Thyroid gland (tissue), 4 donors: ENCODE data around the gene SAMD11. TPM values are rescaled to one million over a fixed set of nuclear protein-coding genes. Genes with fewer than 3 reads are reported as not detected.

Experiments used
- DNase-seq, 2 donors: peaks; one replicate each; pipeline ENCODE4 v3.0.0-alpha.2; 2019
- H3K27ac ChIP-seq, 3 donors: fragments of 200-600 bp; sonication (generic); 1 replicate in 2 of 3; 2 replicates in 1 of 3; pipeline ENCODE4 v1.5.1; 2016 to 2019; ENCODE audit warnings: mild to moderate bottlenecking in 1 of 3, moderate library complexity in 1 of 3
- H3K27me3 ChIP-seq: fragments of 200-600 bp; sonication (generic); one replicate; pipeline ENCODE4 v1.5.1; 2019
- H3K36me3 ChIP-seq, 2 donors: fragments of 200-600 bp; sonication (generic); one replicate each; pipeline ENCODE4 v1.5.1; 2016 to 2019
- H3K4me1 ChIP-seq, 2 donors: fragments of 200-600 bp; sonication (generic); one replicate each; pipeline ENCODE4 v1.5.1; 2017 to 2019
- H3K4me3 ChIP-seq, 3 donors: fragments of 200-600 bp; sonication (generic); replicated peaks in 1 of 3; 1 replicate in 2 of 3; 2 replicates in 1 of 3; pipeline ENCODE4 v1.5.1; 2016; ENCODE audit warnings: mild to moderate bottlenecking in 1 of 3
- H3K9me3 ChIP-seq: fragments of 200-600 bp; sonication (generic); one replicate; pipeline ENCODE4 v1.5.1; 2017
- CTCF ChIP-seq, 6 experiments: fragments of 200-600 bp in 3 of 6; fragments of 450-650 bp in 3 of 6; sonication (generic) in 3 of 6; IDR thresholded peaks; one replicate each; pipeline ENCODE4 v1.5.1; 2016 to 2019; ENCODE audit warnings: antibody characterized with exemption in 6 of 6, mild to moderate bottlenecking in 2 of 6, inconsistent platforms in 1 of 6, moderate library complexity in 1 of 6
- POLR2A ChIP-seq, 2 donors: fragments of 450-650 bp; IDR thresholded peaks; one replicate each; pipeline ENCODE4 v1.6.1; 2017; ENCODE audit warnings: antibody characterized with exemption in 2 of 2, mild to moderate bottlenecking in 2 of 2, moderate library complexity in 1 of 2
- WGBS, 2 donors: methylation state at CpG; one replicate each; pipeline ENCODE4 v1.1.5; 2017; 5-methylcytosine and 5-hydroxymethylcytosine counted together
- intact Hi-C: fragments of 100-400 bp; cut with DNase I; formaldehyde crosslinking; loops from one replicate; pipeline ENCODE4 v1.15.1; 2023
- total RNA-seq, 4 donors: library from RNA; depleted of rRNA; stranded (reverse); fragments of >200 nt; gene quantifications; one replicate each; pipeline ENCODE4 v1.2.3, GENCODE V29; 2016

SAMD11 gene
- total RNA-seq, 4 donors from 2014 or later, result 4.1 to 11.2 (median 6.3) TPM

DNA sequence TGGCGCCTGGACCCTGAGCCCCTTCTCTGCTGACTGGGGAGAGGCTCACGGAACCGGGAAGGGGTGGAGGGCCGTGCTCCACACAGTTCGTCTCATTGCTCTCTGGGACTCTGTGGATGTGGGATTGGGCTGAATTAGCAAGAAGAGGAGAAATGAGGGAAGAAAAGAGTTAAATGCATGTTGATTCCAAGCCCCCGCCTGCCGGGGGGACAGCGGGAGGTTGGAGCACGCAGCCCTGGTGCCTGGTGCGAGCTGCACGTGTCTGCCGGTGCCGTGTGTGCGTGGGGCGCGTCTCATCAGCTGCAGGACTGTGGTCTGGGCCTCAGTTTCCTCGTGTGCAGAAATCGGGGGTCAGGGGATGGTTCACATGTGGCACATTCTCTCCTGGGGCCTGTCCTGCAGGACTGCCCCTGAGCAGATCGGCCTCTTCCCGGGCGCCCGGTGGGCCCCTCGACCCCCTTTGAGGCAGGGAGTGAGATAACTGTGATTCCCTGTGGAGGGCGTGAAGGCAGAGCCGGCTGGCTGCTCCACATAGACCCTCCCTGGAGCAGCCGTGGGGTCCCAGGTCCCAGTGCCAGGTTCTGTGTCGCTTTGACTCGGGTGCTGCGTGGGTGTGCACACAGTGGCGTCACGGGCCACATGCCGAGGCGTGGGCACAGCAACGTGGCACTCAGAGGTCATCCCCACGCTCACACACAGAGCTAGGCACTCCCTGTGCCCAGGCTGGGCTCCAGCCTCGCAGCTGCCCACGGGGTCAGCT, 11.4 kb downstream of the SAMD11 start:
- no peaks in the 10 kb centered on the region for H3K36me3 ChIP-seq
- no peak overlapping the region for H3K27ac ChIP-seq
- H3K9me3 ChIP-seq, result no peaks in the 10 kb centered on the region
- H3K4me3 ChIP-seq, result no peak overlapping the region
- intact Hi-C loops, result no loop called here
- no peaks in the 10 kb centered on the region for H3K27me3 ChIP-seq
- TF ChIP-seq POLR2A (IDR thresholded peaks at IDR 0.05), result no peak
- TF ChIP-seq CTCF (IDR thresholded peaks at IDR 0.05), result no peak
- peaks cover 9 to 45% of the 10 kb centered on the region in 2 donors for H3K4me1 ChIP-seq
- 17 to 29% methylated on average over 20 to 35 of the region's 37 CpGs for WGBS, 2 donors
- DNase-seq, result no peak

- H3K9me3 ChIP-seq, result no peaks in the 10 kb centered on the region
- no peaks in the 10 kb centered on the region for H3K27me3 ChIP-seq
- H3K4me3 ChIP-seq, result no peak overlapping the region
- peaks cover 14 to 50% of the 10 kb centered on the region in 2 donors for H3K4me1 ChIP-seq
- TF ChIP-seq POLR2A (IDR thresholded peaks at IDR 0.05) (no peak), CTCF (IDR thresholded peaks at IDR 0.05) (no peak)
- WGBS, 2 donors, result 2 to 19% methylated on average over 10 to 14 of the region's 30 CpGs
- intact Hi-C loops, result no loop called here
- no peak overlapping the region for H3K27ac ChIP-seq
- peak in 1 of 2 donors; percentile 33 for DNase-seq
- no peaks in the 10 kb centered on the region for H3K36me3 ChIP-seq
Measured at GRCh38 chr1:935751-936231, 12.1 kb downstream of the SAMD11 start.

DNA sequence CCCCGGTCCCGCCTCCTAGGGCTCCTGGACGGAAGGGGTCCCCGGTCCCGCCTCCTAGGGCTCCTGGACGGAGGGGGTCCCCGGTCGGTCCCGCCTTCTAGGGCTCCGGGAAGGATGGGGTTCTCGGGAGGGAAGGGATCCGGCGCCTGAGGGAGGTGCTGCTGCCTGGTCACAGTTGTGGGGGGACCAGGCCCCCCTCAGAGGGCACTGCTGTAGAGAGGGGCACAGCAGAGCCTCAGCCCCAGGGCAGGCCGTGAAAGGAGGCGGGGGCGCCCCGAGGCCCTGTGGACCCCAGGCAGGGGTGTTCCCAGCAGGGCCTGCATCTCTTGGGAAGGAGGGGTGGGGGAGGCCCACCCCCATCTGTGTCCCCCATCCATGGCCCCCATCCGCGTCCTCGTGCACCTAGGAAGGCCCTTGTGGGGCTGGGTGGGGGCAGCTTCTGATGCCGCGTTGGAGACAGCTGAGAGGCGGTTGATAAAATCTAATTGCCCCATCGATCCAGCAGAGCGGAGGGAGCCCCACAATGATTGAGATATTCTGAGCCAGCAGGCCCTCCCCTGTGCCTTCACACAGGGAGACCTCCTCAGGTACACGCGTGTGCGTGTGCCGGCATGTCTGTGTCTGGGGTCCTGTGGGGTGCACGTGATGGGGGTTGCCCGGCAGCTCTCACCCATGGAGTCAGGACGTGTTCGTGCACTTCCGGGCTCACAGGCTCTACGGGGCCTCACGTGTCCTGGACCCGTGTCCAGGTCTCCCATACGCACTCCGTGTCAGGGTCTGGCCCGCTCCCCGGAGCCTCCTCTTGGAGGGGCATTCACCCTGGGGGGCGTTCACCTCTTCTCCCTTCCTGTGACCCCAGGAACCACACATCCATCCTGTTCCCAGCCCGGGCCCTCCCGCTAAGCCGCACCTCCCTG, 12.9 kb downstream of the SAMD11 start:
- Histone ChIP-seq H3K27ac (no peak overlapping the region), H3K36me3 (no peaks in the 10 kb centered on the region), H3K9me3 (no peaks in the 10 kb centered on the region), H3K4me1 (peaks cover 22 to 59% of the 10 kb centered on the region in 2 donors), H3K4me3 (no peak overlapping the region), H3K27me3 (peaks cover 6% of the 10 kb centered on the region)
- intact Hi-C loops, result no loop called here
- WGBS, 2 donors, result 82 to 94% methylated on average over 21 of the region's 45 CpGs
- no peak for DNase-seq
- TF ChIP-seq CTCF (IDR thresholded peaks at IDR 0.05), result no peak
- no peak for TF ChIP-seq POLR2A (IDR thresholded peaks at IDR 0.05)

GRCh38 chr1:937521-937920, 13.8 kb downstream of the SAMD11 start:
- peaks cover 12% of the 10 kb centered on the region for H3K27me3 ChIP-seq
- no peak for TF ChIP-seq POLR2A (IDR thresholded peaks at IDR 0.05)
- TF ChIP-seq CTCF (IDR thresholded peaks at IDR 0.05), result no peak
- H3K27ac ChIP-seq, result no peak overlapping the region
- intact Hi-C loops, result no loop called here
- H3K4me1 ChIP-seq, result peaks cover 22 to 63% of the 10 kb centered on the region in 2 donors
- no peak overlapping the region for H3K4me3 ChIP-seq
- H3K36me3 ChIP-seq, result no peaks in the 10 kb centered on the region
- no peaks in the 10 kb centered on the region for H3K9me3 ChIP-seq
- no peak for DNase-seq
- WGBS, 2 donors, result 84 to 92% methylated on average over 12 of the region's 16 CpGs
